Endometrial microvascular endothelial cells (primary cell): ENCODE data around the gene HSPB2. TPM values are rescaled to one million over a fixed set of nuclear protein-coding genes. Genes with fewer than 3 reads are reported as not detected.

ENCODE experiments used
- in situ Hi-C: cut with HindIII; loops from 2 replicates; pipeline ENCODE4 v1.10.0; 2017; ENCODE audit warnings: low sequenced_read_pairs, low pct_unique_long_range_greater_than_20kb; ENCODE audit errors: inconsistent ontology term
- total RNA-seq: library from RNA; depleted of rRNA; stranded (reverse); fragments of >200 nt; gene quantifications from one replicate; pipeline ENCODE4 v1.2.3, GENCODE V29; 2015; ENCODE audit errors: inconsistent ontology term

Gene HSPB2
- total RNA-seq, 1 donor from 2014 or later = not detected

GRCh38 chr11:111933872-111934271, 21.3 kb downstream of the HSPB2 start:
- in situ Hi-C loops = no loop called here

DNA sequence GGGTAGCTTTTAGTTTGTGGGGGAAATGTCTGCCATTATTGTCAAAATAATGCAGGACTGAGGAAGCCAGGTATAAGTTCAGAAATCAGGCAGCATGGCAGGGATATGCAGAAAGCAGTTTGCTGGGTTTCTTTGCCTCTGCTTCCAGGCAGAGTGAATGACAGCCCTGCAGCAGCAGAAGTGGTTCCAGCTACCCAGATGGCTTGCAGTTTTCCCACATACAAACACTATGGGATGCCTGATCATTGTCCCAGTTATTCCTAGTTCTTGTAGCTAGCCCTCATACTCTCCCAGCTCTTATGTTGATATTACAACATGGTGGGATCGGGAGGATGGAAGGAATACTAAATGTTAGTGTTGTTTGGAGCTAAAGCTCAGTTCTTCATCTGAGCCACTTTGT, 21.8 kb downstream of the HSPB2 start:
- in situ Hi-C loops = no loop called here

DNA sequence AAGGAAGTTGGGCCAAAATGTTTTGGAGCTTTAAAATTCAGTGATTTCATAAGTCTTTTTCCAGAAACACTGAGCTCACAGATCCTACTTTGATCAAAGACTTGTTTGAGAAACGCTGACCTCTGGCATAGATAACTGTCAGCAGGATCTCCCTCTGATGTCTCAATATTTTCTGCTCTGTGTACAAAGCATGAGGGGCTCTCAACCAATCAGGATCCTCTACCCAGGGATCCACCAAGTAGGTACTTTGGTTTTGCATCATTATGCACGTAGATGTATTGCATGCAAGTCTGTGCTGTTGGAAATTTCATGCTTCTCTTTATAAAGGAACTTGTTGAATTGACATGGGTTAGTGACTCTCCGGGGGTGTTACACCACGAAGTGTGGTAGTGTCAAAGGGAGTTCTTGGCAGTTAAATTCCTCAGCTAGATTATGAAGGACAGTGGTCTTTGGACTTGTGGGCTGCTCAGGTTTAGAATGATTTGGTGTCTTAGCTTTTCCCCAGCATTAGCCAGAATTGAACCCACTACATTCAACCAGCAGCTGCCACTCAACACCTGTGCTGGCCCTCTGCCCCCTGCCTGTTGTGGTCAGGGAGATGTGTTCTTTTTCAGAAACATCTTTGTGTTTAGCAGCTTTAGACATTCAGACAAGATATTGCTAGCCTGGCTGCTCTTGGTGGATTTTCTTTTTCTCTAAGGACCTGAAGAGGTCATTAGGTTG, 22.9 kb downstream of the HSPB2 start:
- in situ Hi-C loops = no loop called here

- in situ Hi-C loops = no loop called here
These were observed 23.6 kb downstream of the HSPB2 start for GRCh38 chr11:111936040-111936540.

- in situ Hi-C loops = no loop called here
These were observed 24.9 kb downstream of the HSPB2 start for GRCh38 chr11:111937461-111937769.

GRCh38 chr11:111937844-111938243, 25.3 kb downstream of the HSPB2 start:
- in situ Hi-C loops = no loop called here

- in situ Hi-C loops = no loop called here
These were observed 26.2 kb downstream of the HSPB2 start for GRCh38 chr11:111938687-111939160.

DNA sequence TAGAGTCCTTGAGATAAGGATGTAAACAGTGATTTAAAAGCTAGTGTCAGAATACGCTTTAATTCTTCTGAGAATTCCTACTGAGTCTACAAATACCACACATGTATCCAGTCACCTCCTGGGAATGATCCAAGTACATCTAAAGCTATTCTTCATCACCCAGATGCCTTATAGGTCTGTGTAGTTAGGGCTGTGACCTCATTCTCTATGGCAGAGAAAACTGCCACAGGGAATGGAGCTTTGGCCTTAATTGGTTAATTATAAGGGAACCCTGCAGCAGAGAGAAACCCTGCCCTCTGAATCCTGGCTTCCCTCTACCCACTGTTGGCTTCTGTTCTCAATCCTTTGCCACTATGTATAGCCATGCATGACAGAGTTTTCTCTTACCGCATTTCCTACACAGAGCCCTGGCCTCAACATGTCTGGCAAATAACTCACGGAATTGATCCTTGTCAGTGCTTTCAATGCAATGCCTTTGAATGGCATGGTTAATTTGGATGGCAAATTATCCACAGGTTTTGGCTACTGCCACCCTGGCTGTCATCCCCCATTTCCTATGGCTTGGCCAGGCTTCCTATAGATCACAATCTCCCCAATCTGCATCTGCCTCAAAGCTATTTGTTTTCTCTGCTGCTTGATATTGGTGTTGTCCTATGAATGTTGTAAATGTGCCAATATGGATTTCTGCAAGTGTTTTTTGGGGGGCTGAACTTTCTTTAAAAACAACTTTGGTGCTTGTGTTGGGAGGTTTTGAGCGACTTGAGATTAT, 27.5 kb downstream of the HSPB2 start:
- in situ Hi-C loops = no loop called here

DNA sequence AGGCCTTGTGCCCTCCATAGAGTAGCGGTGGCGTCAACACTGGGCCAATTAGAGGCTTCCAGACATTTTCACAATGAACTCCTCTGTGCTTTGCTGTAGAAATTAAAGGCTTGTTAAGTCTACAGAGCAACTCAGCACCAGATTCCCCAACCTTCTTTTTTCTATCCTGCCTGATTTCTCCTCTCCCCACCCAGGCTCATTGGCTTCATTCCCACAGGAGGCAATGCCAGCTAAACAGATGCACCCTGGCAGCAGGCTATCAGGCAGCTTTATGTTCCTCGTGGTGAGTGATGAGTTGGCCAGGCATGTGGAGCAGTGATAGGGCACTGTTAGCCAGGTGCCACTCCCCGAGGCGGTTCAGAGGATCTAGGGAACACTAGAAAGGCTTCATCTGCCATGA, 29.4 kb downstream of the HSPB2 start:
- in situ Hi-C loops = no loop called here

DNA sequence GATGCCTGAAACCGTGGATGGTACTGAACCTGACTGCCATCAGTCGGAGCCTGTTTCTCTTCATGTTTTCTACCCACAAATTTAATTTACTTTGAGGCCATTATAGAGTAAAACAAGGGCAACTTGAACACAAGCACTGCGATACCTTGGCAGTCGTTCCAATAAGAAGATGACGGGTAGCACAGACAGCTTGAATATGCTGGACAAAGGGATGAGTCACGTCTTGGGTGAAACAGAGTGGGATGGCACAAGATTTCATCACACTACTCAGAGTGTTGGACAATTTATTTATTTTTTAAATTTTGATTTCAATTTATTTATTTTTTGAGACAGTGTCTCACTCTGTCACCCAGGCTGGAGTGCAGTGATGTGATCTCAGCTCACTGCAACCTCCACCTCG, 30.3 kb downstream of the HSPB2 start:
- in situ Hi-C loops = no loop called here

DNA sequence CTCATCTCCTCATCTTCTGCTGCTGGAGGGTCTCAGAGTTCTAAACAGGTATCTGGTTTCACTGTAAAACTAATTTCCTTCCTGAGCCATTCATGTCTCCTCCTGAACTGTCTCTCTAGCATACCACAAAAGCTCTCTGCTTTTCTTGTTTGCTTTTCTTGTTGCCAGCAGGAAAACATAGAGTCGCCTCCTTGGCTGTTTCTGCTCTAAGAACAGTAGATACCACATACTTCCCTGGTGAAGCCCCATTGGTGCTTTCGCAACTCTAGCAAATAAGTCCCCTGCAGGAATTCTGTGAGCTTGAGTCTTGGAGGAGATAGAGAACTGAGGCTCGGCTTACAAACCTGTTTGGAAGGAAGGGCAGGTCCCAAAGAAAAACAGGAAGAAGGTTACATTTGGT, 31.6 kb downstream of the HSPB2 start:
- in situ Hi-C loops = no loop called here

DNA sequence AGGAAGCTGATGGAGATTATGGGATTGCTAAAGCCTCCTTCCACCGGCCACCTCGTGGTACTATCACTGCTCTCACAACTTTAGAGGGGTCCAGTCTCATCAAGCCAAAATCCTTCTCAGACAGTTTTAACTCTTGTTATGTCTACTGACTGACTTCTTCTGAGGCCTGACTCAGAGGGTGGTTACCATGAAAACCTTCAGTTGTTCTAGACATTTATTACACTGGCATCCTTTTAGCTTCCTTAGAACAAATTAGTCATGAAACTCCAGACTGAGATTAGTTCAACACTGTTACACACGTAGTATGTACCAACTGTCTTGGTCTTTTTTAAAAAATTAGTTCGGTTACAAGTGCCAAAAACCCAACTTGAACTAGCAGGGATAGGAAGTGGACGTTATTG, 32.1 kb downstream of the HSPB2 start:
- in situ Hi-C loops = no loop called here

GRCh38 chr11:111945198-111945597, 32.7 kb downstream of the HSPB2 start:
- in situ Hi-C loops = no loop called here

- in situ Hi-C loops = no loop called here
These were observed 34.0 kb downstream of the HSPB2 start for GRCh38 chr11:111946499-111946898.

DNA sequence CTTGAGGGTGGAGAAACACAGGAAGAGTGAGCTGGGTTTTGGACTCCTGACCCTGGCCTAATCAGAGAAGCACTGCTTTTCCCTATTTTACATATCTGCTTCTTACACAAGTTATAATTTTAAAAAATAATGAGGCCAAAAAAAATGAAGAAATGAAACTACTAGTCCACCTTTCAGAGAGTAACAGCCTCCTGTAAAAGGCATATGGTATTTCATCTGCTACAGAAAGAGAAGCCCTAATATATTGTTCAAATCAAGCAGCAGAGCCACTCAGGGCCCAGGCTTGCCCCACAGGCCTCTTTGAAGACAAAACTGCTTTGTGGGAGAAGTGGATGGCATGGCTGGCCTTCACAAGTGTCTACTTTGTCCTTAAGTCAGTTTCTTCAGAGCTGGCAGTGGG, 34.6 kb downstream of the HSPB2 start:
- in situ Hi-C loops = no loop called here

GRCh38 chr11:111949519-111950426, 37.2 kb downstream of the HSPB2 start:
- in situ Hi-C loops = no loop called here

- in situ Hi-C loops = no loop called here
These were observed 39.0 kb downstream of the HSPB2 start for GRCh38 chr11:111951565-111951964.

GRCh38 chr11:111954154-111954553, 41.6 kb downstream of the HSPB2 start:
- in situ Hi-C loops = no loop called here

DNA sequence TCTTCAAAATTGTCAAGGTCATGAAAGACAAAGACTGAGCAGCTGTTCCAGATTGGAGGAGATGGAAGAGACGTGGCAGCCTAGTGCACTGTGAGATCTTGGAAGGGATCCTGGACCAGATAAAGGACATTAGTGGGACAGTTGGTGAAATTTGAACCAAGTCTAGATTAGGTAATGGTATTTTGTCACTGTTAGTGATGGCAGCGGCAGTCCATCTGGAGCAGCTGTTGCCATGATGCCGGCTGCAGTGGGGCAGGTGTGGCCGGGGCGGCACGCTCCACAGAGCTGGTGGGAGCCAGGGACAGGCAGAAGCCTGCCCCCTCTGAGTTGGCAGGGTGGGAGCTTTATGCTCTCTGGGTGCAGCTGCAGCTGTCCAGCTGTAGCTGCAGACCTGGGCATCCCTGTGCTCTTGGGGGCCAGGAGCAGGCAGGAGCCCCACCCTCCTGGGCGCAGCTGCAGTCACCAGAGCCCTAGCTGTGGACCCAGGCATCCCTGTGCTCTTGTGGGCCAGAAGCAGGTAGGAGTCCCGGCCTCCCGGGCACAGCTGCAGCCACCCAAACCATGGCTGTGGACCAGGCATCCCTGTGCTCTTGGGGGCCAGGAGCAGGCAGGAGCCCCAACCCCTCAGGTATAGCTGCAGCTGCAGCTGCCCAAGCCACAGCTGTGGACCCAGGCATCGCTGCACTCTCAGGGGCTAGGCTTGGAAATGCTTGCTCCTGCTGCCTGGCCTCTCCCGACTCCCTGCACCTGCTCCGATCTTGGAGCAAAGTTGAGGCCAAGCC, 45.3 kb downstream of the HSPB2 start:
- in situ Hi-C loops = no loop called here
